GM18508 (cell line): ENCODE data around the gene NADK.

Experiments
- ATAC-seq: cut with Tn5 transposase; IDR thresholded peaks from one replicate; pipeline ENCODE4 v1.9.1; 2021; ENCODE audit warnings: moderate number of reproducible peaks; ENCODE audit not compliant: insufficient read depth, unreplicated experiment

Gene NADK

GRCh38 chr1:1768249-1768992, 9.8 kb downstream of the NADK start:
- ATAC-seq, result no peak

GRCh38 chr1:1764876-1765470, 13.3 kb downstream of the NADK start:
- no peak for ATAC-seq

DNA sequence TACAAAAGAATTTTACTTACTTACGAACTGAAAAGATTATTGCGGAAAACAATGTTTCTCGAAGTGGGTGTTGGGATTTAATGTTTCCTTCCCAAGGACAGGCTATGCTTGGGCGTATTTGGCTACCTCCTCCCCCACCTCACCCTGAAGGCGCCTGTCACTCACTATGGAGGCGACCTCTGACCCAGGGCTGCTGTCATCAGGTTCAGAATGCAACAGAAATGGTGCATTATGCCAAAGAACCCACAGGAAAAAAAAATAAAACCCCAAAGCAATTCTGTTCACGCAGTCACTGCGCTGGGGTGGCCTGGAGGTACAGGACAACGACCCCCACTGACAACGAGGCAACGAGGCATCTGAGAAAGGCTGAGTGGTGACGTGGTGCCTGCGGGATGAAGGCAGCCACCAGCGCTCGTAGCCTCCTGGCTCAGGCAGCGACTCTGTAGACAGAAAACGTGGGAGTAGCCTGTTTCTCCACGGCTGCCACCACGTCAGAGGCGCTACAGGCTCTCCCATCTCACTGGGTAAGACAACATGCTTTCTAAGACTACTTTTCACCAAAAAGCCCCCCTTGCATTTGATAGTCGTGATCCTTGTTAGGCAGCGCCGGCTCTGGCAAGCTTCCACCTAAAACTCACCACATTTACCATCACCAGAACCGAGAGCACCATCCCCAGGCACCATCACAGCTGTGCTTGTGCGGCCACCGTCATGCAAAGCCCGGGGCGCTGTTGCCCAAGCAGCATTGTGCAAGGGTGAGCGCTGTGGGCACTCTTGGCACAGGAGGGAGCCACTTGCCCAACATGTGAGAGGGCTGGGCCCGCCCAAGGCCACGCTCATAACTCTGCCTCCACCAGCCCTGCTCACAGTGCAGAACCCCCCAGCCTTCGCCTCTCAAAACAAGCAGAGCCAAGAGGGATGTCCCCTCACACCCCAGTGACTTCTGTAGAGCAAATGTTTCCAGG, 14.3 kb downstream of the NADK start:
- no peak for ATAC-seq

DNA sequence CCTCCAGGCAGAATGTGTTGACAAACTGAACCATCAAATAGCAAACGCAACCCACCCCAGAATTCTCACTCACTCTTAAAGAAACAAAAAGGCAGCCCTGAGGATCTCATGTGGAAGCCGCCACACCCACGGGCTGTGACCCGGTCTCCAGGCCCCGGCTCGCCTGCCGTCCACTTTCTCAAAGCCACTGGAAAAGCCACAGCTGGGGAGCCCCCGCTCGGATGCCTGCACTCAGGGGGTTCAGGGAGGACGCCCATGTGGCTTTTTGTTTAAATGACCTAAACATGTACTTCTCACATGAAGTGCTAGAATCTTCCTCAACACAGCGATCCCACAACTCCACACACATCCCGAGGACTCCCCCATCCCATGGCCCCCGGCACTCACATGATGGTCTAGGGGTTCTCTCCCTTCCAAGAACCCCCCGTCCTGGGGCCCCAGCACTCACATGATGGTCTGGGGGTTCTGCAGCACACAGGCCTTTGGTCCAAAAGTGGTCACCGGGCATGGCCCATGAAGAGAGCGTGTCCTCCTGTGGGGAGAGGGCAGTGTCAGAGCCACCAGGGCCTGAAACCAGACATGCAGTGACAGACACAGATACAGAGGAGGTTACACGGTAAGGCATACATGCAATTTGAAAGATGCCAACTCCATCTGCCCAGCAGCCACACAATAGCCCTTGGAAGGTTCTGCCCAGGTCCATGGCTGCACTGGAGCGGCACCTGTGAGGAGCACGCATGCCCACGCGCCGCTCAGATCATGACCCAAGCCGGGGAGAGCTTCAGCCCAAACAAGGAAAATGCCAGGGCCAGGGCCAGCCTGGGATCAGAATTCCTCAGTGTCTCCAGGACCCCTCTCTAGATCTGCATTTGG, 16.5 kb downstream of the NADK start:
- no peak for ATAC-seq

DNA sequence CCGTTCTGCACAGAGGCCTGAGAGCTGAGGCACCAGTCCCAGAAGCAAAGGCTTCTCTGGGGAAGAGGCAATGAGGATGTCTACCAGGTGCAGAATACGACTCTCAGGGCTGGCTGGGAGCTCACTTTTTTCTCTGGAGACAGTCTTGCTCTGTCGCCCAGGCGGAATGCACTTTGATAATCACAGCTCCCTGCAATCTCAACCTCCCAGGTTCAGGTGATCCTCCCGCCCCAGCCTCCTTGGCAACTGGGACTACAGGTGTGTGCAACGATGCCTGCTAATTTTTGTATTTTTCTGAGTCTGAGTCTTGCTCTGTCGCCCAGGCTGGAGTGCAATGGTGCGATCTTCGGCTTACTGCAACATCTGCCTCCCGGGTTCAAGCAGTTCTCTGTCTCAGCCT, 17.6 kb downstream of the NADK start:
- ATAC-seq, result no peak

- no peak for ATAC-seq
Measured at GRCh38 chr1:1760345-1760650, 18.0 kb downstream of the NADK start.

GRCh38 chr1:1759456-1760344, 18.6 kb downstream of the NADK start:
- no peak for ATAC-seq

- ATAC-seq, result no peak
Measured at GRCh38 chr1:1758692-1759455, 19.4 kb downstream of the NADK start.

- ATAC-seq, result no peak
Measured at GRCh38 chr1:1758059-1758621, 20.1 kb downstream of the NADK start.

GRCh38 chr1:1757422-1758058, 20.7 kb downstream of the NADK start:
- no peak for ATAC-seq

GRCh38 chr1:1756661-1757421, 21.4 kb downstream of the NADK start:
- ATAC-seq, result no peak

GRCh38 chr1:1755852-1756251, 22.4 kb downstream of the NADK start:
- no peak for ATAC-seq

DNA sequence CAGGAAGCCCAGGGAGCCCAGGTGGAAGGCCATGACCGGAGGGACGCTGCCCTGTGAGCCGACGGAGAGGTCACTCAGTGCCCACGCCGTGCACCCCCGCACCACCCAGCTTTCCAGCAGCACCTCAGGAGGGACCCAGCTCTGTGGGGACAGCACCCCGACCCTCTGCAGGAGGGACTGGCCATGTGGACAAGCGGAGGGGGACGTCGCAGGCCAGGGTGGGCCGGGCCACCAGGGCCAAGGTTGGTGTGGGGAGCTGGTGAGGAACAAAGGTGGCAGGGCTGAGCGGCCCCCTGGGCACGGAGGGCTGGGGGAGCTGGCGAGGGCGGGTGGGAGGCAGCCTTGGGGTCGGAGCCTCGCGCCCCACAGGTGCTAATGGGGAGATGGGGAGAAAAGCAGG, 22.8 kb downstream of the NADK start:
- ATAC-seq, result no peak

- no peak for ATAC-seq
Measured at GRCh38 chr1:1754051-1754815, 24.0 kb downstream of the NADK start.

DNA sequence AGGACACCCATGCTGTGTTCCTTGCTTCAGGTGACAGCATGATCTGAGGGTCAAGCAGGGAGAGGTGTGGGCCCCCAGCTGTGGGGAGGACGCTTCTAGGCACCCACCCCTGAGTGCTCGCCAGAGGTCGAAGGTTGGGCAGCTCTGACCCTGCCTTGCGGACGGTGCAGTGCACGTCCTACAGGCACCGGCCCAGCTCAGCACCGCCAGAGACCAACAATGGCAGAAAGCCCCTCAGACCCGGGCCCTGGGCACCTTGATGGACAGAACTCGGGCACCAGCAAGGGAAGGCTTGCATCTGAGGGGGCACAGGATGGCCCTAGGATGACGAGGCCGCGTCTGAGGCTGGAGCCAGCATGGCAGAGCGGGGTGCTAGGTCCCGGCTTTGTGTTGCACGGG, 24.7 kb downstream of the NADK start:
- no peak for ATAC-seq
